H1 (cell line): Measurements from ENCODE around the gene CNNM1. TPM values are rescaled to one million over a fixed set of nuclear protein-coding genes. Genes with fewer than 3 reads are reported as not detected.

Experiments
- ASH2L ChIP-seq: fragments of 200-600, 300-600 bp; sonication (generic); IDR thresholded peaks from one replicate; pipeline ENCODE4 v1.7.1; 2017; ENCODE audit warnings: low read length
- BRCA1 ChIP-seq: IDR thresholded peaks from 2 replicates; pipeline ENCODE4 v1.6.1; 2012; ENCODE audit warnings: low read depth, low read length, improper control_type of control experiment
- EGR1 ChIP-seq: IDR thresholded peaks from 2 replicates; pipeline ENCODE4 v1.6.1; 2011; ENCODE audit warnings: low read depth, low read length, borderline replicate concordance
- POLR2AphosphoS5 ChIP-seq: IDR thresholded peaks from 2 replicates; pipeline ENCODE4 v1.6.1; 2011; ENCODE audit warnings: low read depth, low read length
- RBBP5 ChIP-seq: IDR thresholded peaks from 2 replicates; pipeline ENCODE4 v1.7.1; 2012; ENCODE audit warnings: low read depth, mild to moderate bottlenecking, inconsistent platforms, low read length, moderate library complexity, borderline replicate concordance
- RNF2 ChIP-seq: fragments of 200-900, 300-1000 bp; sonication (generic); IDR thresholded peaks from 2 replicates; pipeline ENCODE4 v1.7.1; 2016; ENCODE audit warnings: borderline replicate concordance, low read depth, mild to moderate bottlenecking, antibody characterized with exemption, low read length; ENCODE audit not compliant: poor library complexity, severe bottlenecking; ENCODE audit errors: missing control alignments
- SP1 ChIP-seq: IDR thresholded peaks from 2 replicates; pipeline ENCODE4 v1.6.1; 2011; ENCODE audit warnings: low read depth, low read length
- SUZ12 ChIP-seq: fragments of 200-600 bp; sonication (generic); IDR thresholded peaks from 2 replicates; pipeline ENCODE4 v1.6.1; 2012; ENCODE audit warnings: mild to moderate bottlenecking, inconsistent platforms, low read length, moderate library complexity, mixed read lengths
- TAF7 ChIP-seq: optimal IDR thresholded peaks from 2 replicates; pipeline ENCODE3; 2011; ENCODE audit warnings: low read depth, mild to moderate bottlenecking, inconsistent platforms, low read length, moderate library complexity, borderline replicate concordance
- polyA plus RNA-seq, 7 experiments: library from polyadenylated mRNA; depleted of rRNA in 3 of 7; stranded (reverse) in 5 of 7; unstranded in 2 of 7; fragments of >200 nt in 5 of 7; fragments of 200-250 nt in 2 of 7; gene quantifications; 1 replicate in 5 of 7; 2 replicates in 1 of 7; 4 replicates in 1 of 7; pipeline versions ENCODE4 v1.2.1 to v1.2.3, GENCODE V29; 2011 to 2013; ENCODE audit warnings: missing spikeins in 2 of 7, mixed read lengths in 2 of 7
- total RNA-seq: library from RNA; stranded (reverse); fragmentation: NEBNext Ultra II Directional; extraction: Animal tissue kit (Norgen Biotek cat#: 25700); gene quantifications from 2 replicates; pipeline ENCODE4 v1.2.1, GENCODE V29; 2021
- TF ChIP-seq, protein P1 (sequence below): fragments of 300-600 bp; sonication (generic); IDR thresholded peaks from 2 replicates; pipeline ENCODE4 v1.7.1; 2012; ENCODE audit warnings: low read length, moderate library complexity, mild to moderate bottlenecking, inconsistent platforms; ENCODE audit not compliant: insufficient replicate concordance

Gene CNNM1
- total and polyA plus RNA-seq, 2 of the 8 experiments (the other 6 are each of a cell fraction or from before 2014, with no cell fraction given): 0.74 to 0.92 TPM

DNA sequence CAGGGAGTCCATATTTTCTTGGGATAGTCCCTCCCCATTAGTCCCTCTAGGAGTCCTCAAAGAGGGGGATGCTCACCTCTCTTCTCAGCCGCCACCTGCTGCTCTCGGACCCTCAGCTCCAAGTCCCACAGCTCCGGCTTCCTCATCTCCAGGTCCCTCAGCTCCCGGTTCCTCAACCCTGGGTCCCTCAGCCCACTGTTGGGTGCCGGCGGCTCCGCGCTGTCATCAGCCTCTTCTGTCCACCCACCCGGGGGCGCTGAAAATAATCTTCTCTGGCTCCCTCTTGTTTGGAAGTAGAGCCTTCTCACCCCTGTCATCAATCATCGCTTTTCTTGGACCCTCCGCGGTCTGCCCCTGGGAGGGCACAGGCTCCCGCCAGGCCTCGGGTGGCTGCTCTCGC lies 13.3 kb upstream of the CNNM1 start (continued):
- TF ChIP-seq, protein P1, sequence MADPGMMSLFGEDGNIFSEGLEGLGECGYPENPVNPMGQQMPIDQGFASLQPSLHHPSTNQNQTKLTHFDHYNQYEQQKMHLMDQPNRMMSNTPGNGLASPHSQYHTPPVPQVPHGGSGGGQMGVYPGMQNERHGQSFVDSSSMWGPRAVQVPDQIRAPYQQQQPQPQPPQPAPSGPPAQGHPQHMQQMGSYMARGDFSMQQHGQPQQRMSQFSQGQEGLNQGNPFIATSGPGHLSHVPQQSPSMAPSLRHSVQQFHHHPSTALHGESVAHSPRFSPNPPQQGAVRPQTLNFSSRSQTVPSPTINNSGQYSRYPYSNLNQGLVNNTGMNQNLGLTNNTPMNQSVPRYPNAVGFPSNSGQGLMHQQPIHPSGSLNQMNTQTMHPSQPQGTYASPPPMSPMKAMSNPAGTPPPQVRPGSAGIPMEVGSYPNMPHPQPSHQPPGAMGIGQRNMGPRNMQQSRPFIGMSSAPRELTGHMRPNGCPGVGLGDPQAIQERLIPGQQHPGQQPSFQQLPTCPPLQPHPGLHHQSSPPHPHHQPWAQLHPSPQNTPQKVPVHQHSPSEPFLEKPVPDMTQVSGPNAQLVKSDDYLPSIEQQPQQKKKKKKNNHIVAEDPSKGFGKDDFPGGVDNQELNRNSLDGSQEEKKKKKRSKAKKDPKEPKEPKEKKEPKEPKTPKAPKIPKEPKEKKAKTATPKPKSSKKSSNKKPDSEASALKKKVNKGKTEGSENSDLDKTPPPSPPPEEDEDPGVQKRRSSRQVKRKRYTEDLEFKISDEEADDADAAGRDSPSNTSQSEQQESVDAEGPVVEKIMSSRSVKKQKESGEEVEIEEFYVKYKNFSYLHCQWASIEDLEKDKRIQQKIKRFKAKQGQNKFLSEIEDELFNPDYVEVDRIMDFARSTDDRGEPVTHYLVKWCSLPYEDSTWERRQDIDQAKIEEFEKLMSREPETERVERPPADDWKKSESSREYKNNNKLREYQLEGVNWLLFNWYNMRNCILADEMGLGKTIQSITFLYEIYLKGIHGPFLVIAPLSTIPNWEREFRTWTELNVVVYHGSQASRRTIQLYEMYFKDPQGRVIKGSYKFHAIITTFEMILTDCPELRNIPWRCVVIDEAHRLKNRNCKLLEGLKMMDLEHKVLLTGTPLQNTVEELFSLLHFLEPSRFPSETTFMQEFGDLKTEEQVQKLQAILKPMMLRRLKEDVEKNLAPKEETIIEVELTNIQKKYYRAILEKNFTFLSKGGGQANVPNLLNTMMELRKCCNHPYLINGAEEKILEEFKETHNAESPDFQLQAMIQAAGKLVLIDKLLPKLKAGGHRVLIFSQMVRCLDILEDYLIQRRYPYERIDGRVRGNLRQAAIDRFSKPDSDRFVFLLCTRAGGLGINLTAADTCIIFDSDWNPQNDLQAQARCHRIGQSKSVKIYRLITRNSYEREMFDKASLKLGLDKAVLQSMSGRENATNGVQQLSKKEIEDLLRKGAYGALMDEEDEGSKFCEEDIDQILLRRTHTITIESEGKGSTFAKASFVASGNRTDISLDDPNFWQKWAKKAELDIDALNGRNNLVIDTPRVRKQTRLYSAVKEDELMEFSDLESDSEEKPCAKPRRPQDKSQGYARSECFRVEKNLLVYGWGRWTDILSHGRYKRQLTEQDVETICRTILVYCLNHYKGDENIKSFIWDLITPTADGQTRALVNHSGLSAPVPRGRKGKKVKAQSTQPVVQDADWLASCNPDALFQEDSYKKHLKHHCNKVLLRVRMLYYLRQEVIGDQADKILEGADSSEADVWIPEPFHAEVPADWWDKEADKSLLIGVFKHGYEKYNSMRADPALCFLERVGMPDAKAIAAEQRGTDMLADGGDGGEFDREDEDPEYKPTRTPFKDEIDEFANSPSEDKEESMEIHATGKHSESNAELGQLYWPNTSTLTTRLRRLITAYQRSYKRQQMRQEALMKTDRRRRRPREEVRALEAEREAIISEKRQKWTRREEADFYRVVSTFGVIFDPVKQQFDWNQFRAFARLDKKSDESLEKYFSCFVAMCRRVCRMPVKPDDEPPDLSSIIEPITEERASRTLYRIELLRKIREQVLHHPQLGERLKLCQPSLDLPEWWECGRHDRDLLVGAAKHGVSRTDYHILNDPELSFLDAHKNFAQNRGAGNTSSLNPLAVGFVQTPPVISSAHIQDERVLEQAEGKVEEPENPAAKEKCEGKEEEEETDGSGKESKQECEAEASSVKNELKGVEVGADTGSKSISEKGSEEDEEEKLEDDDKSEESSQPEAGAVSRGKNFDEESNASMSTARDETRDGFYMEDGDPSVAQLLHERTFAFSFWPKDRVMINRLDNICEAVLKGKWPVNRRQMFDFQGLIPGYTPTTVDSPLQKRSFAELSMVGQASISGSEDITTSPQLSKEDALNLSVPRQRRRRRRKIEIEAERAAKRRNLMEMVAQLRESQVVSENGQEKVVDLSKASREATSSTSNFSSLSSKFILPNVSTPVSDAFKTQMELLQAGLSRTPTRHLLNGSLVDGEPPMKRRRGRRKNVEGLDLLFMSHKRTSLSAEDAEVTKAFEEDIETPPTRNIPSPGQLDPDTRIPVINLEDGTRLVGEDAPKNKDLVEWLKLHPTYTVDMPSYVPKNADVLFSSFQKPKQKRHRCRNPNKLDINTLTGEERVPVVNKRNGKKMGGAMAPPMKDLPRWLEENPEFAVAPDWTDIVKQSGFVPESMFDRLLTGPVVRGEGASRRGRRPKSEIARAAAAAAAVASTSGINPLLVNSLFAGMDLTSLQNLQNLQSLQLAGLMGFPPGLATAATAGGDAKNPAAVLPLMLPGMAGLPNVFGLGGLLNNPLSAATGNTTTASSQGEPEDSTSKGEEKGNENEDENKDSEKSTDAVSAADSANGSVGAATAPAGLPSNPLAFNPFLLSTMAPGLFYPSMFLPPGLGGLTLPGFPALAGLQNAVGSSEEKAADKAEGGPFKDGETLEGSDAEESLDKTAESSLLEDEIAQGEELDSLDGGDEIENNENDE: no peak
- TF ChIP-seq TAF7 (no peak), ASH2L (no peak), POLR2AphosphoS5 (no peak), BRCA1 (no peak), RNF2 (no peak), EGR1 (no peak), SP1 (no peak), SUZ12 (no peak), RBBP5 (no peak)
